H1 (cell line): ENCODE results near the gene ABHD4.

Experiments
- ATF2 ChIP-seq: IDR thresholded peaks from 2 replicates; pipeline ENCODE4 v1.6.1; 2012; ENCODE audit warnings: low read length, inconsistent platforms
- ATF3 ChIP-seq: IDR thresholded peaks from 2 replicates; pipeline ENCODE4 v1.6.1; 2011; ENCODE audit warnings: low read depth, mild to moderate bottlenecking, low read length; ENCODE audit not compliant: insufficient read depth
- CEBPB ChIP-seq: IDR thresholded peaks from 2 replicates; pipeline ENCODE4 v1.6.1; 2012; ENCODE audit warnings: low read depth, low read length
- CHD2 ChIP-seq: IDR thresholded peaks from 2 replicates; pipeline ENCODE4 v1.6.1; 2012; ENCODE audit warnings: low read length, improper control_type of control experiment
- CTCF ChIP-seq, 3 experiments: IDR thresholded peaks; 1 replicate in 2 of 3; 2 replicates in 1 of 3; pipeline versions ENCODE4 v1.5.1 to v1.6.1; 2011; ENCODE audit warnings: low read length in 3 of 3, mild to moderate bottlenecking in 3 of 3, inconsistent platforms in 2 of 3, low read depth in 1 of 3, moderate library complexity in 1 of 3; ENCODE audit not compliant: insufficient read depth in 1 of 3; ENCODE audit errors: control extremely low read depth in 1 of 3
- GABPA ChIP-seq: IDR thresholded peaks from 2 replicates; pipeline ENCODE4 v1.6.1; 2011; ENCODE audit warnings: mild to moderate bottlenecking, low read length, moderate library complexity, borderline replicate concordance; ENCODE audit not compliant: insufficient read depth
- GTF2F1 ChIP-seq: IDR thresholded peaks from 2 replicates; pipeline ENCODE4 v1.6.1; 2012; ENCODE audit warnings: low read depth, low read length, improper control_type of control experiment, borderline replicate concordance
- POLR2A ChIP-seq, 2 experiments: IDR thresholded peaks; 1 replicate in 1 of 2; 2 replicates in 1 of 2; pipeline ENCODE4 v1.6.1; 2011; ENCODE audit warnings: low read depth in 2 of 2, low read length in 2 of 2, mild to moderate bottlenecking in 2 of 2; ENCODE audit errors: control extremely low read depth in 1 of 2
- POLR2AphosphoS5 ChIP-seq: IDR thresholded peaks from 2 replicates; pipeline ENCODE4 v1.6.1; 2011; ENCODE audit warnings: low read depth, low read length
- RXRA ChIP-seq: IDR thresholded peaks from 2 replicates; pipeline ENCODE4 v1.6.1; 2011; ENCODE audit warnings: low read depth, mild to moderate bottlenecking, low read length, moderate library complexity; ENCODE audit not compliant: insufficient read depth
- SP1 ChIP-seq: IDR thresholded peaks from 2 replicates; pipeline ENCODE4 v1.6.1; 2011; ENCODE audit warnings: low read depth, low read length
- SRF ChIP-seq: IDR thresholded peaks from 2 replicates; pipeline ENCODE4 v1.6.1; 2011; ENCODE audit warnings: mild to moderate bottlenecking, low read depth, low read length, moderate library complexity

GRCh38 chr14:22613736-22614239, 15.7 kb downstream of the ABHD4 start:
- TF ChIP-seq SP1, result no peak
- TF ChIP-seq ATF2, result no peak
- no peak for TF ChIP-seq POLR2A (IDR thresholded peaks at IDR 0.05; ENCODE audit: control extremely low read depth in 1 of 2, low read depth in 2 of 2, low read length in 2 of 2)
- TF ChIP-seq GTF2F1, result no peak
- TF ChIP-seq CTCF (IDR thresholded peaks at IDR 0.05; ENCODE audit: control extremely low read depth in 1 of 3, insufficient read depth in 1 of 3, low read depth in 1 of 3, low read length in 3 of 3), result no peak
- no peak for TF ChIP-seq CHD2
- no peak for TF ChIP-seq ATF3
- no peak for TF ChIP-seq POLR2AphosphoS5
- no peak for TF ChIP-seq SRF
- TF ChIP-seq RXRA, result no peak
- no peak for TF ChIP-seq GABPA
- TF ChIP-seq CEBPB, result no peak
